Spleen (tissue), 11 donors: ENCODE results near the gene QPRT. TPM values are rescaled to one million over a fixed set of nuclear protein-coding genes. Genes with fewer than 3 reads are reported as not detected.
"Not testable (repeated sequence)": the region's sequence is repeated elsewhere in the genome, so short reads cannot be mapped to it uniquely, and the experiment has no call there.

Experiments
- DNase-seq: peaks from one replicate; pipeline ENCODE4 v3.0.0-alpha.2; 2020
- H3K27ac ChIP-seq, 8 donors: fragments of 200-600 bp; sonication (generic) in 7 of 8; 1 replicate in 4 of 8; 2 replicates in 4 of 8; pipeline versions ENCODE4 v1.5.0 to v1.8.0; 2016 to 2021; ENCODE audit warnings: inconsistent platforms in 4 of 8, mild to moderate bottlenecking in 4 of 8, moderate library complexity in 1 of 8
- H3K27me3 ChIP-seq, 7 donors: fragments of 200-600 bp; sonication (generic) in 6 of 7; replicated peaks in 1 of 7; 1 replicate in 4 of 7; 2 replicates in 3 of 7; pipeline versions ENCODE4 v1.5.0 to v1.8.0; 2016 to 2021; ENCODE audit warnings: inconsistent platforms in 3 of 7, mild to moderate bottlenecking in 1 of 7
- H3K36me3 ChIP-seq, 6 donors: fragments of 200-600 bp; sonication (generic) in 5 of 6; 1 replicate in 4 of 6; 2 replicates in 2 of 6; pipeline versions ENCODE4 v1.5.0 to v1.8.0; 2016 to 2021; ENCODE audit warnings: inconsistent platforms in 2 of 6
- H3K4me1 ChIP-seq, 6 donors: fragments of 200-600 bp; sonication (generic) in 5 of 6; 1 replicate in 3 of 6; 2 replicates in 3 of 6; pipeline versions ENCODE4 v1.5.0 to v1.8.0; 2016 to 2021; ENCODE audit warnings: inconsistent platforms in 3 of 6
- H3K4me3 ChIP-seq, 8 donors: fragments of 200-600 bp; sonication (generic) in 7 of 8; 1 replicate in 4 of 8; 2 replicates in 4 of 8; pipeline versions ENCODE4 v1.5.0 to v1.8.0; 2016 to 2021; ENCODE audit warnings: inconsistent platforms in 4 of 8, mild to moderate bottlenecking in 4 of 8, moderate library complexity in 2 of 8
- H3K9me3 ChIP-seq, 8 donors: fragments of 200-600 bp; sonication (generic) in 7 of 8; 1 replicate in 4 of 8; 2 replicates in 4 of 8; pipeline versions ENCODE4 v1.5.0 to v1.8.0; 2016 to 2021; ENCODE audit warnings: inconsistent platforms in 4 of 8
- POLR2A ChIP-seq, 3 donors: fragments of 450-650 bp; IDR thresholded peaks; one replicate each; pipeline ENCODE4 v1.5.1; 2017; ENCODE audit warnings: antibody characterized with exemption in 3 of 3, mild to moderate bottlenecking in 1 of 3
- POLR2AphosphoS5 ChIP-seq, 3 donors: sonication (generic); formaldehyde crosslinking; IDR thresholded peaks; one replicate each; pipeline ENCODE4 v1.5.1; 2017; ENCODE audit warnings: antibody characterized with exemption in 3 of 3
- WGBS, 5 donors: extraction: QIAGEN DNeasy Blood & Tissue Kit in 3 of 5; methylation state at CpG; one replicate each; pipeline versions ENCODE4 v1.1.5 to v1.1.7; 2013 to 2018; 5-methylcytosine and 5-hydroxymethylcytosine counted together
- intact Hi-C: fragments of 100-400 bp; cut with DNase I; formaldehyde crosslinking; loops from one replicate; pipeline ENCODE4 v1.15.0; 2023; ENCODE audit warnings: low total_unique reads
- polyA plus RNA-seq, 3 donors: library from polyadenylated mRNA; stranded (reverse); fragments of 200-250 nt; gene quantifications; one replicate each; pipeline ENCODE4 v1.2.1, GENCODE V29; 2013
- total RNA-seq, 7 donors: library from RNA; depleted of rRNA in 3 of 7; stranded (reverse); fragments of >200 nt in 3 of 7; fragmentation: NEBNext Ultra II Directional in 4 of 7; extraction: Animal tissue kit (Norgen Biotek cat#: 25700) in 4 of 7; gene quantifications; one replicate each; pipeline versions ENCODE4 v1.1.0 to v1.2.1, GENCODE V29; 2016 to 2021
- TF ChIP-seq, protein P1 (sequence below), 11 experiments: fragments of 200-600 bp in 7 of 11; fragments of 450-650 bp in 4 of 11; sonication (generic) in 4 of 11; IDR thresholded peaks in 8 of 11; conservative IDR thresholded peaks in 3 of 11; 1 replicate in 7 of 11; 2 replicates in 4 of 11; pipeline versions ENCODE4 v1.4.0 to v1.8.0; 2016 to 2021; ENCODE audit warnings: antibody characterized with exemption in 11 of 11, inconsistent platforms in 4 of 11, mild to moderate bottlenecking in 1 of 11
- donor health status: healthy with polysubstance abuse.
- donor health status: DM: no; HTN: no; CAD: no; lungs with moderate emphysema.
- donor health status: DM: no; HTN: no; CAD: no.
- donor health status: Bipolar disorder and iron deficiency.
- donor health status: healthy.
- donor health status: DM: no; HTN: no; CAD: no.
- donor health status: DM: yes; HTN: yes; CAD: no.

Gene QPRT
- total and polyA plus RNA-seq, 10 donors, result 3.3 to 37.2 (median 13.3) TPM

DNA sequence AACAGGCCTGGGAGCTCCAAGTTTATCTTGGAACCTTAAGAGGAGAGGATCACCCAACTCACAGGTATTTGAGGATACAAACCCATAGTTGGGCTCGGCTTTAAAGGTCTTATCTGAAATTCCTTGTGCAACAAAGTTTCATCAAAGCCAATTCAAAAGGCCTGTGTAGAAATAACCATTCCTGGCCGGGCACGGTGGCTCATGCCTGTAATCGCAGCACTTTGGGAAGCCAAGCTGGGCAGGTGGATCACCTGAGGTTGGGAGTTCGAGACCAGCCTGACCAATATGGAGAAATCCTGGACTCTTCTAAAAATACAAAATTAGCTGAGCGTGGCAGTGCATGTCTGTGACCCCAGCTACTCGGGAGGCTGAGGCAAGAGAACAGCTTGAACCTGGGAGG, 38.1 kb downstream of the QPRT start:
- no peaks in the 10 kb centered on the region for H3K36me3 ChIP-seq
- no peak for TF ChIP-seq POLR2AphosphoS5 (IDR thresholded peaks at IDR 0.05)
- TF ChIP-seq, protein P1, sequence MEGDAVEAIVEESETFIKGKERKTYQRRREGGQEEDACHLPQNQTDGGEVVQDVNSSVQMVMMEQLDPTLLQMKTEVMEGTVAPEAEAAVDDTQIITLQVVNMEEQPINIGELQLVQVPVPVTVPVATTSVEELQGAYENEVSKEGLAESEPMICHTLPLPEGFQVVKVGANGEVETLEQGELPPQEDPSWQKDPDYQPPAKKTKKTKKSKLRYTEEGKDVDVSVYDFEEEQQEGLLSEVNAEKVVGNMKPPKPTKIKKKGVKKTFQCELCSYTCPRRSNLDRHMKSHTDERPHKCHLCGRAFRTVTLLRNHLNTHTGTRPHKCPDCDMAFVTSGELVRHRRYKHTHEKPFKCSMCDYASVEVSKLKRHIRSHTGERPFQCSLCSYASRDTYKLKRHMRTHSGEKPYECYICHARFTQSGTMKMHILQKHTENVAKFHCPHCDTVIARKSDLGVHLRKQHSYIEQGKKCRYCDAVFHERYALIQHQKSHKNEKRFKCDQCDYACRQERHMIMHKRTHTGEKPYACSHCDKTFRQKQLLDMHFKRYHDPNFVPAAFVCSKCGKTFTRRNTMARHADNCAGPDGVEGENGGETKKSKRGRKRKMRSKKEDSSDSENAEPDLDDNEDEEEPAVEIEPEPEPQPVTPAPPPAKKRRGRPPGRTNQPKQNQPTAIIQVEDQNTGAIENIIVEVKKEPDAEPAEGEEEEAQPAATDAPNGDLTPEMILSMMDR (IDR thresholded peaks at IDR 0.05 in 8 of 11, conservative IDR thresholded peaks at IDR 0.05 in 3 of 11), result no peak
- TF ChIP-seq POLR2A (IDR thresholded peaks at IDR 0.05), result no peak
- peak; percentile 23 for DNase-seq

DNA sequence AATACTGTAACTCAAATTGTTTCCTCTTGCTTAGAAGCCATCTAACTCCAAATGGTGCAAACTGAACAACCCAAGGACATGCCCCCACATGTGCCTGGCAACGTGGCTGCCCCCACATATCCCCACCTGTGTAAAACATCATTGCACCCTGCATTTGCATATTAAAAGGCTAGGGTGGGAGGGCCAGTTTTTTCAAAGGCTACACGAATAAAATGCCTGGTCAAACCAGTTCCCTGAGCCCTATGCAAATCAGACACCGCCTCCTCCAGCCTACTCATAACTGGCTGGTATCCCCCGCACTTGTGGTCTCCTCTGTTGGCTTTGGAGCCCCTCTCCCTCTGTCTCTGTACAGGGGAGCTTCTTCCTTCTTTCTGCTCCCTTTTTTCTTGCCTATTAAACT, 40.1 kb downstream of the QPRT start:
- H3K27me3 ChIP-seq, result no peaks in the 10 kb centered on the region
- DNase-seq, result no peak
- no peak overlapping the region for H3K27ac ChIP-seq
- no peak overlapping the region for H3K4me3 ChIP-seq
- no peaks in the 10 kb centered on the region for H3K9me3 ChIP-seq
- no peaks in the 10 kb centered on the region for H3K36me3 ChIP-seq
- peaks cover 0 to 11% (median 2%) of the 10 kb centered on the region in 6 donors for H3K4me1 ChIP-seq
- intact Hi-C loops, result no loop called here
- 29 to 51% (median 43%) methylated on average over 4 of the region's 4 CpGs for WGBS, 5 donors
- no peak for TF ChIP-seq POLR2AphosphoS5 (IDR thresholded peaks at IDR 0.05)
- TF ChIP-seq POLR2A (IDR thresholded peaks at IDR 0.05), result no peak
- TF ChIP-seq, protein P1 (IDR thresholded peaks at IDR 0.05 in 8 of 11, conservative IDR thresholded peaks at IDR 0.05 in 3 of 11), result no peak

More for the DNA sequence above, 38.1 kb downstream of the QPRT start:
- Histone ChIP-seq H3K4me3 (no peak overlapping the region), H3K27me3 (no peaks in the 10 kb centered on the region), H3K27ac (no peak overlapping the region), H3K9me3 (no peaks in the 10 kb centered on the region), H3K4me1 (peaks cover 0 to 15% (median 2%) of the 10 kb centered on the region in 6 donors)
- 86 to 94% (median 88%) methylated on average over 7 of the region's 7 CpGs for WGBS, 5 donors
- intact Hi-C loops, result no loop called here

DNA sequence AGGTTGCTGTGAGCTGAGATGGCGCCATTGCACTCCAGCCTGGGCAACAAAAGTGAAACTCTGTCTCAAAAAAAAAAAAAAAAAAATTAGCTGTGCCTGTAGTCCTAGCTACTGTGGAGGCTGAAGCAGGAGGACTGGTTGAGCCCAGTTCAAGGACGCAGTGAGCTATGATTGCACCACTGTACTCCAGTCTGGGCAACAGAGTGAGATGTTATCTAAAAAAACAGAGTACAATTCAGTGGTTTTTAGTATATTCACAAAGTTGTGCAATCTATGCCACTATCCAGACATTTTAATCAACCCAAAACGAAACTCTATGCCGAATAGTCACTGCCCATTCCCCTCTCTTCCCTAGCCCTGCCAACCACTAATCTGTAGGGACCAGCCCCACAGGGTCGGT, 41.7 kb downstream of the QPRT start:
- Histone ChIP-seq H3K27me3 (no peaks in the 10 kb centered on the region), H3K27ac (no peak overlapping the region), H3K4me3 (no peak overlapping the region), H3K9me3 (no peaks in the 10 kb centered on the region), H3K4me1 (peaks cover 0 to 11% (median 2%) of the 10 kb centered on the region in 6 donors), H3K36me3 (no peaks in the 10 kb centered on the region)
- no peak for DNase-seq
- intact Hi-C loops, result no loop called here
- WGBS, 5 donors, result 59 to 77% (median 67%) methylated on average over 5 of the region's 5 CpGs
- TF ChIP-seq, protein P1 (IDR thresholded peaks at IDR 0.05 in 8 of 11, conservative IDR thresholded peaks at IDR 0.05 in 3 of 11), result no peak
- TF ChIP-seq POLR2AphosphoS5 (IDR thresholded peaks at IDR 0.05) (no peak), POLR2A (IDR thresholded peaks at IDR 0.05) (no peak)

DNA sequence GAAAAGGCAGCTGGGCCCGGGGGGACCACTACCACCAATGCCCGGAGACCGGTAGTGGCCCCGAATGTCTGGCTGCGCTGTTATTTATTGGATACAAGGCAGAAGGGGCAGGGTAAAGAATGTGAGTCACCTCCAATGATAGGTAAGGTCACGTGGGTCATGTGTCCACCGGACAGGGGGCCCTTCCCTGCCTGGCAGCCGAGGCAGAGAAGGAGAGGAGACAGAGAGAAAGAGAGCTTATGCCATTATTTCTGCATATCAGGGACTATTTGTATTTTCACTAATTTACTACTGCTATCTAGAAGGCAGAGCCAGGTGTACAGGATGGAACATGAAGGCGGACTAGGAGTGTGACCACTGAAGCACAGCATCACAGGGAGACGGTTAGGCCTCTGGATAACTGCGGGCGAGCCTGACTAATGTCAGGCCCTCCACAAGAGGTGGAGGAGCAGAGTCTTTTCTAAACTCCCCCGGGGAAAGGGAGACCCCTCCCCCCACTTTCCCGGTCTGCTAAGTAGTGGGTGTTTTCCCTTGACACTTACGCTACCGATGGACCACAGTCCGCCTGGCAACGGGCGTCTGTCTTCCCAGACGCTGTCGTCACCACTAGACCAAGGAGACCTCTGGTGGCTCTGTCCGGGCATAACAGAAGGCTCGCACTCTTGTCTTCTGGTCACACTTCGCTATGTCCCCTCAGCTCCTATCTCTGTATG, 42.3 kb downstream of the QPRT start:
- peak; percentile 85 for DNase-seq
- H3K4me3 ChIP-seq, intact Hi-C loops, H3K9me3 ChIP-seq, H3K27me3 ChIP-seq, H3K27ac ChIP-seq, H3K36me3 ChIP-seq: not testable (repeated sequence)
- H3K4me1 ChIP-seq, result peaks cover 0 to 11% (median 2%) of the 10 kb centered on the region in 6 donors
- TF ChIP-seq, protein P1 (IDR thresholded peaks at IDR 0.05 in 8 of 11, conservative IDR thresholded peaks at IDR 0.05 in 3 of 11), result peak; percentile 30 to 65 (median 55)
- WGBS, 5 donors, result 34 to 41% (median 40%) methylated on average over 20 to 24 of the region's 24 CpGs
